ENCODE results near the gene HNMT.
"Not testable (repeated sequence)": the region's sequence is repeated elsewhere in the genome, so short reads cannot be mapped to it uniquely, and the experiment has no call there.

- not testable (repeated sequence) for TF ChIP-seq EZH2 (IDR thresholded peaks at IDR 0.05; ENCODE audit: borderline replicate concordance, insufficient read depth, low read length, poor library complexity, severe bottlenecking); POLR2AphosphoS5 (IDR thresholded peaks at IDR 0.05); REST (IDR thresholded peaks at IDR 0.05; ENCODE audit: borderline replicate concordance); CTCF (IDR thresholded peaks at IDR 0.05; ENCODE audit: poor library complexity, severe bottlenecking); EP300 (conservative IDR thresholded peaks at IDR 0.05; ENCODE audit: poor library complexity, severe bottlenecking); MXI1 (conservative IDR thresholded peaks at IDR 0.05; ENCODE audit: poor library complexity, severe bottlenecking)
Measured at GRCh38 chr2:137993715-137994476, 29.6 kb downstream of the HNMT start.
